GM12892 (cell line): ENCODE measurements around the gene BRF1.

Source experiments
- DNase-seq: peaks from one replicate; pipeline ENCODE4 v3.0.0; 2011; ENCODE audit not compliant: insufficient read length
- FAIRE-seq: peaks from 2 replicates; lab custom pipeline; 2011; peaks lifted over from hg19 to GRCh38; lab: Jason Lieb, UNC
- POLR2A ChIP-seq: IDR thresholded peaks from 2 replicates; pipeline ENCODE4 v1.6.1; 2011; ENCODE audit warnings: low read depth, low read length, control low read depth
- POLR2AphosphoS5 ChIP-seq: IDR thresholded peaks from 2 replicates; pipeline ENCODE4 v1.6.1; 2011; ENCODE audit warnings: low read depth, low read length, control low read depth
- TAF1 ChIP-seq: IDR thresholded peaks from 2 replicates; pipeline ENCODE4 v1.6.1; 2011; ENCODE audit warnings: low read depth, mild to moderate bottlenecking, control low read depth, low read length, borderline replicate concordance

BRF1 gene

GRCh38 chr14:105221598-105222178, 79.1 kb downstream of the BRF1 start:
- no peak for TF ChIP-seq POLR2A
- TF ChIP-seq POLR2AphosphoS5: no peak
- no peak for TF ChIP-seq TAF1
- FAIRE-seq: no peak
- DNase-seq: no peak

GRCh38 chr14:105220699-105221597, 79.9 kb downstream of the BRF1 start:
- FAIRE-seq (no peak), DNase-seq (no peak)
- TF ChIP-seq TAF1: no peak
- no peak for TF ChIP-seq POLR2AphosphoS5
- no peak for TF ChIP-seq POLR2A

- DNase-seq (no peak), FAIRE-seq (no peak)
- TF ChIP-seq POLR2A (no peak), TAF1 (no peak), POLR2AphosphoS5 (no peak)
Observed at GRCh38 chr14:105219753-105220152, 81.0 kb downstream of the BRF1 start.

- DNase-seq: no peak
- FAIRE-seq: no peak
- TF ChIP-seq TAF1 (no peak), POLR2A (no peak), POLR2AphosphoS5 (no peak)
Observed at GRCh38 chr14:105219043-105219612, 81.7 kb downstream of the BRF1 start.

GRCh38 chr14:105218611-105219010, 82.2 kb downstream of the BRF1 start:
- no peak for DNase-seq
- TF ChIP-seq POLR2A (no peak), TAF1 (no peak), POLR2AphosphoS5 (no peak)
- FAIRE-seq: no peak

- no peak for DNase-seq
- FAIRE-seq: no peak
- no peak for TF ChIP-seq POLR2AphosphoS5
- TF ChIP-seq POLR2A: no peak
- no peak for TF ChIP-seq TAF1
Observed at GRCh38 chr14:105217774-105218173, 83.0 kb downstream of the BRF1 start.

- FAIRE-seq: no peak
- TF ChIP-seq POLR2A (no peak), POLR2AphosphoS5 (no peak), TAF1 (no peak)
- DNase-seq: no peak
Observed at GRCh38 chr14:105216490-105217247, 84.1 kb downstream of the BRF1 start.

GRCh38 chr14:105215602-105216001, 85.2 kb downstream of the BRF1 start:
- peak; percentile 69 for FAIRE-seq
- TF ChIP-seq POLR2AphosphoS5 (no peak), TAF1 (no peak), POLR2A (no peak)
- no peak for DNase-seq

- TF ChIP-seq POLR2A: no peak
- no peak for TF ChIP-seq POLR2AphosphoS5
- no peak for TF ChIP-seq TAF1
- FAIRE-seq (no peak), DNase-seq (no peak)
Observed at GRCh38 chr14:105214324-105214915, 86.4 kb downstream of the BRF1 start.

GRCh38 chr14:105213361-105213760, 87.4 kb downstream of the BRF1 start:
- no peak for TF ChIP-seq POLR2AphosphoS5
- TF ChIP-seq POLR2A: no peak
- no peak for TF ChIP-seq TAF1
- DNase-seq: no peak
- FAIRE-seq: no peak
